ENCODE measurements around the gene PPP1R1A. TPM values are rescaled to one million over a fixed set of nuclear protein-coding genes. Genes with fewer than 3 reads are reported as not detected.

The PPP1R1A gene
- total and polyA plus RNA-seq, 12 donors = 0.14 to 32.5 (median 1.4) TPM; not detected in 1

DNA sequence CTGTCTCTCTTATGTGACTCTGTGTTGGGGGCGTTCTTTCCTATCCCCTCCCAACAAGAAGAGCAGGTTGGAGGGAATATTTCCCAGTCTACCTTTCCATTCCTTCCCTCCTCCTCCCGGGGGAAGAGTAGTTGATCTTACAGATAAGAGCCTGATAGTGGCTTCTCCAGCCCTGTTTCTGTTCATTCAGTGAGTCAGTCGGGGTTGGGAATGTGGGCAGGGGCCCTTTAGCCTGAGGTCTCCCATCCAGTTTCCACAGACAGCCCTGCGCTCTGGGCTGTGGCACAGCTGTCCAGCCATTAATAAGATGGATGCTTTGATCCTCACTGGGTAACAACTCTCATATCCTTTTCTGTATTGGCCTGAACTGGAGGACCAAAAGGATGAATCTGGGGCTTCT, 18.1 kb upstream of the PPP1R1A start:
- no peak for TF ChIP-seq POLR2A (IDR thresholded peaks at IDR 0.05)
- TF ChIP-seq, protein P1, sequence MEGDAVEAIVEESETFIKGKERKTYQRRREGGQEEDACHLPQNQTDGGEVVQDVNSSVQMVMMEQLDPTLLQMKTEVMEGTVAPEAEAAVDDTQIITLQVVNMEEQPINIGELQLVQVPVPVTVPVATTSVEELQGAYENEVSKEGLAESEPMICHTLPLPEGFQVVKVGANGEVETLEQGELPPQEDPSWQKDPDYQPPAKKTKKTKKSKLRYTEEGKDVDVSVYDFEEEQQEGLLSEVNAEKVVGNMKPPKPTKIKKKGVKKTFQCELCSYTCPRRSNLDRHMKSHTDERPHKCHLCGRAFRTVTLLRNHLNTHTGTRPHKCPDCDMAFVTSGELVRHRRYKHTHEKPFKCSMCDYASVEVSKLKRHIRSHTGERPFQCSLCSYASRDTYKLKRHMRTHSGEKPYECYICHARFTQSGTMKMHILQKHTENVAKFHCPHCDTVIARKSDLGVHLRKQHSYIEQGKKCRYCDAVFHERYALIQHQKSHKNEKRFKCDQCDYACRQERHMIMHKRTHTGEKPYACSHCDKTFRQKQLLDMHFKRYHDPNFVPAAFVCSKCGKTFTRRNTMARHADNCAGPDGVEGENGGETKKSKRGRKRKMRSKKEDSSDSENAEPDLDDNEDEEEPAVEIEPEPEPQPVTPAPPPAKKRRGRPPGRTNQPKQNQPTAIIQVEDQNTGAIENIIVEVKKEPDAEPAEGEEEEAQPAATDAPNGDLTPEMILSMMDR (IDR thresholded peaks at IDR 0.05) = no peak
- intact Hi-C loops (cut with DNase I) = no loop called here
- Histone ChIP-seq H3K4me3 (no peak overlapping the region), H3K27me3 (no peaks in the 10 kb centered on the region), H3K4me1 (replicated peaks in 1 of 2) (no peaks in the 10 kb centered on the region), H3K27ac (no peak overlapping the region), H3K36me3 (replicated peaks in 1 of 2) (no peaks in the 10 kb centered on the region), H3K9me3 (replicated peaks in 1 of 3) (no peaks in the 10 kb centered on the region)
- no peak for DNase-seq
- WGBS, 4 donors = 49 to 61% (median 53%) methylated on average over 3 to 4 of the region's 4 CpGs

DNA sequence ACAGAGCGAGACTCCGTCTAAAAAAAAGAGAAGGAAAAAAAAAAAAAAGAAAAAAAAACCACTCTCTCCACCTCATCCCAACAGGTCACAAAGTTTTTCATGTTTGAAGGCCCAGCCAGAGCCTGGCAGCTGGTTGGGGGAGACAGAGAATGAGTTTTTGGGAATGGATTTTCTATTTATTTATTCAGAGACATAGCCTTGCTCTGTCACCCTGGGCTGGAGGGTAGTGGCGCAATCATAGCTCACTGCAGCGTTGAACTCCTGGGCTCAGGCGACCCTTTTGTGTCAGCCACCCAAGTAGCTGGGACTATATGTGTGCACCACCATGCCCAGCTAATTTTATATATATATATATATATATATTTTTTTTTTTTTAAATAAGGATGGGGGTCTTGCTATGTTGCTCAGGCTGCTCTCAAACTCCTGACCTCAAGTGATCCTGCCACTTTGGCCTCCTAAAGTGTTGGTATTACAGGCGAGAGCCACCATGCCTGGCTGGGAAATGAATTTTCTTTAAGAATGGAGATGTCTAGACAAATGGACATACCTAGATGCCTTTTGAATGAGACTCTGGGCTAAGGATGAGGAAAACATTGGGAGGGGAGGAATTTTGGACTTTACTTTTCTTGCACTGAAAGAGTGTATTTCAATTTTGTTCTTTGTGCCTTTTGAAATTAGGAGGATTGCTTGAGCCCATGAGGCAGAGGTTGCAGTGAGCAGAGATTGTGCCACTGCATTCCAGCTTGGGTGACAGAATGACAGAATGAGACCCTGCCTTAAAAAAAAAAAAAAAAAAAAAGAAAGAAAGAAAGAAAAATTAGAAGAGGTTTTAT, 16.9 kb upstream of the PPP1R1A start:
- Histone ChIP-seq H3K27me3 (no peaks in the 10 kb centered on the region), H3K9me3 (replicated peaks in 1 of 3) (no peaks in the 10 kb centered on the region), H3K27ac (no peak overlapping the region), H3K4me3 (no peak overlapping the region), H3K36me3 (replicated peaks in 1 of 2) (no peaks in the 10 kb centered on the region), H3K4me1 (replicated peaks in 1 of 2) (no peaks in the 10 kb centered on the region)
- TF ChIP-seq, protein P1 (IDR thresholded peaks at IDR 0.05) = no peak
- no peak for TF ChIP-seq POLR2A (IDR thresholded peaks at IDR 0.05)
- intact Hi-C loops (cut with DNase I) = no loop called here
- 86 to 94% (median 90%) methylated on average over 6 of the region's 6 CpGs for WGBS, 4 donors
- no peak for DNase-seq

DNA sequence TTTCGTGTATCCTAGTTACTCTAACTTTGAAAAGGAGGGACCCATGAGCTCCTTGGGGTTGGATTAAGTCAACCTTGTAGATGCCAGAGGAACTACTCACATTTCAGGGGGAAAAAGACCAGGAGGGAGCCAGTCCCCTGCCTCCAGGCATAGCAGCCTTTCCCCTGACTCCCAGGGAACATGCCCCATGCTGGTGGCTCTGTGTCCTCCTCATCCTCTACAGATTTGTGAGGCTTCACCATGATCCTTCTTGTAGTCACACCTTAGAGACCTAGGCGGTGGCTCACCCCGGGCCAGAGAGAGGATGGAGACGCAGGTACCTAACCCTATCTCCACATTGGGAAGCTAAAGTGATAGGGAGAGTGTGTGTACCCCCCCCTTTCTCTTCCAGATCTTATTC, 16.0 kb upstream of the PPP1R1A start:
- H3K27ac ChIP-seq = no peak overlapping the region
- intact Hi-C loops (cut with DNase I) = no loop called here
- no peaks in the 10 kb centered on the region for H3K4me1 ChIP-seq (replicated peaks in 1 of 2)
- no peak for DNase-seq
- H3K36me3 ChIP-seq (replicated peaks in 1 of 2) = no peaks in the 10 kb centered on the region
- H3K9me3 ChIP-seq (replicated peaks in 1 of 3) = no peaks in the 10 kb centered on the region
- no peaks in the 10 kb centered on the region for H3K27me3 ChIP-seq
- 85 to 92% (median 87%) methylated on average over 4 of the region's 4 CpGs for WGBS, 4 donors
- TF ChIP-seq, protein P1 (IDR thresholded peaks at IDR 0.05) = no peak
- TF ChIP-seq POLR2A (IDR thresholded peaks at IDR 0.05) = no peak
- no peak overlapping the region for H3K4me3 ChIP-seq

DNA sequence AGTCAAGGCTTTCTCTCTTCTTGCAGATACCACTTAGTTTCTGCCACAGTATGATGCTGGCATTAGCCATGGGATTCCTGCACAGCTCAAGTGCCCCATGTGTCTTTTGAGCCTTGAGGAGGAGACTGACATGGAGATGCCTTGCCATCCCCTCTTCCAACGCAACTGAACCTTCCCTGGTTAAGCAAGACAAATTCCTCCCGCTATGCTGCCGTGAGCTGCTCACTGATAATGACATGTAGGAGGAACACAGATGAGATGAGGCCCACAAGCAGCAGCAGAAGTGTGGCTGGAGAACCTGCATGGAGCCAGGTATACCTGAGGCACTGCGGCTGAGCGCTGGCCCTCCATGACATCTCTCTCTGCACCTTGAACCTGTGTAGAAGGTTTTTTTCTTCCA, 15.4 kb upstream of the PPP1R1A start:
- Histone ChIP-seq H3K9me3 (replicated peaks in 1 of 3) (no peaks in the 10 kb centered on the region), H3K4me1 (replicated peaks in 1 of 2) (no peaks in the 10 kb centered on the region), H3K27ac (no peak overlapping the region), H3K36me3 (replicated peaks in 1 of 2) (no peaks in the 10 kb centered on the region), H3K27me3 (no peaks in the 10 kb centered on the region), H3K4me3 (no peak overlapping the region)
- 69 to 88% (median 82%) methylated on average over 5 of the region's 5 CpGs for whole genome bisulfite sequencing, 4 donors
- intact Hi-C loops (cut with DNase I) = no loop called here
- no peak for DNase-seq
- TF ChIP-seq, protein P1 (IDR thresholded peaks at IDR 0.05) = no peak
- no peak for TF ChIP-seq POLR2A (IDR thresholded peaks at IDR 0.05)
